Upper lobe of right lung (tissue), 1 donor: ENCODE measurements around the gene AP3S1. TPM values are rescaled to one million over a fixed set of nuclear protein-coding genes. Genes with fewer than 3 reads are reported as not detected.

Source experiments
- ATAC-seq: fragments of 200-7000 bp; cut with Tn5 transposase; one replicate; pipeline ENCODE4 v1.9.1; 2020; ENCODE audit warnings: mild to moderate bottlenecking, moderate library complexity
- DNase-seq: peaks from one replicate; pipeline ENCODE4 v3.0.0-alpha.2; 2020
- H3K27ac ChIP-seq: fragments of 200-600 bp; one replicate; pipeline ENCODE4 v1.8.0; 2022
- H3K27me3 ChIP-seq: fragments of 200-600 bp; one replicate; pipeline ENCODE4 v1.8.0; 2022; ENCODE audit warnings: mild to moderate bottlenecking
- H3K36me3 ChIP-seq: fragments of 200-600 bp; one replicate; pipeline ENCODE4 v1.8.0; 2022
- H3K4me1 ChIP-seq: fragments of 200-600 bp; one replicate; pipeline ENCODE4 v1.8.0; 2022
- H3K4me3 ChIP-seq: fragments of 200-600 bp; one replicate; pipeline ENCODE4 v1.8.0; 2022; ENCODE audit warnings: mild to moderate bottlenecking
- H3K9me3 ChIP-seq: fragments of 200-600 bp; one replicate; pipeline ENCODE4 v1.8.0; 2022
- CTCF ChIP-seq: fragments of 200-600 bp; IDR thresholded peaks from one replicate; pipeline ENCODE4 v1.8.0; 2022; ENCODE audit warnings: antibody characterized with exemption
- intact Hi-C: fragments of 100-400 bp; cut with DNase I; formaldehyde crosslinking; loops from one replicate; pipeline ENCODE4 v1.11.0; 2022
- total RNA-seq: library from RNA; stranded (reverse); fragmentation: NEBNext Ultra II Directional; extraction: Animal tissue kit (Norgen Biotek cat#: 25700); gene quantifications from one replicate; pipeline ENCODE4 v1.2.1, GENCODE V29; 2021
- donor health status: DM: no; HTN: yes; CAD: no; lungs with severe emphysema.

Gene AP3S1
- total RNA-seq, 1 donor from 2014 or later, result 70.4 TPM

- Histone ChIP-seq H3K36me3 (no peaks in the 10 kb centered on the region), H3K27me3 (no peaks in the 10 kb centered on the region), H3K4me1 (peaks cover 40% of the 10 kb centered on the region), H3K4me3 (no peak overlapping the region), H3K27ac (no peak overlapping the region), H3K9me3 (no peaks in the 10 kb centered on the region)
- DNase-seq, result no peak
- intact Hi-C loops, result no loop called here
- TF ChIP-seq CTCF, result no peak
- ATAC-seq, result no peak
Observed at GRCh38 chr5:115847290-115847689, 5.6 kb downstream of the AP3S1 start.

- no peak overlapping the region for H3K27ac ChIP-seq
- H3K4me3 ChIP-seq, result no peak overlapping the region
- no peak for TF ChIP-seq CTCF
- ATAC-seq (no peak), DNase-seq (no peak)
- no peaks in the 10 kb centered on the region for H3K27me3 ChIP-seq
- peaks cover 26% of the 10 kb centered on the region for H3K4me1 ChIP-seq
- H3K36me3 ChIP-seq, result no peaks in the 10 kb centered on the region
- intact Hi-C loops, result no loop called here
- H3K9me3 ChIP-seq, result no peaks in the 10 kb centered on the region
Observed at GRCh38 chr5:115849258-115849798, 7.6 kb downstream of the AP3S1 start.

GRCh38 chr5:115850744-115851416 is 9.1 kb downstream of the AP3S1 start:
- DNase-seq (no peak), ATAC-seq (no peak)
- TF ChIP-seq CTCF, result no peak
- H3K27ac ChIP-seq, result no peak overlapping the region
- no peaks in the 10 kb centered on the region for H3K27me3 ChIP-seq
- no peak overlapping the region for H3K4me3 ChIP-seq
- peaks cover 16% of the 10 kb centered on the region for H3K4me1 ChIP-seq
- intact Hi-C loops, result no loop called here
- no peaks in the 10 kb centered on the region for H3K36me3 ChIP-seq
- H3K9me3 ChIP-seq, result no peaks in the 10 kb centered on the region

- Histone ChIP-seq H3K9me3 (no peaks in the 10 kb centered on the region), H3K36me3 (no peaks in the 10 kb centered on the region), H3K27me3 (no peaks in the 10 kb centered on the region), H3K4me1 (peaks cover 42% of the 10 kb centered on the region), H3K4me3 (no peak overlapping the region), H3K27ac (no peak overlapping the region)
- ATAC-seq (no peak), DNase-seq (no peak)
- no peak for TF ChIP-seq CTCF
- intact Hi-C loops, result no loop called here
Observed at GRCh38 chr5:115854139-115854538, 12.4 kb downstream of the AP3S1 start.

GRCh38 chr5:115855959-115856358 is 14.2 kb downstream of the AP3S1 start:
- Histone ChIP-seq H3K27ac (no peak overlapping the region), H3K36me3 (no peaks in the 10 kb centered on the region), H3K4me1 (peaks cover 29% of the 10 kb centered on the region), H3K27me3 (no peaks in the 10 kb centered on the region), H3K4me3 (no peak overlapping the region), H3K9me3 (no peaks in the 10 kb centered on the region)
- DNase-seq, result no peak
- ATAC-seq, result no peak
- intact Hi-C loops, result no loop called here
- no peak for TF ChIP-seq CTCF

GRCh38 chr5:115857057-115857479 is 15.3 kb downstream of the AP3S1 start:
- H3K4me1 ChIP-seq, result peaks cover 27% of the 10 kb centered on the region
- H3K4me3 ChIP-seq, result no peak overlapping the region
- ATAC-seq (no peak), DNase-seq (no peak)
- intact Hi-C loops, result no loop called here
- no peaks in the 10 kb centered on the region for H3K9me3 ChIP-seq
- H3K27ac ChIP-seq, result no peak overlapping the region
- no peaks in the 10 kb centered on the region for H3K36me3 ChIP-seq
- no peak for TF ChIP-seq CTCF
- no peaks in the 10 kb centered on the region for H3K27me3 ChIP-seq
